CD4-positive, alpha-beta memory T cell (primary cell): ENCODE measurements around the gene FHIT. TPM values are rescaled to one million over a fixed set of nuclear protein-coding genes. Genes with fewer than 3 reads are reported as not detected.

Experiments used
- CTCF ChIA-PET: fragments of 350-600 bp; sonication (Branson Sonifier 250); formaldehyde crosslinking; loops from one replicate; lab custom pipeline; 2021; ENCODE audit warnings: inconsistent platforms; ENCODE audit not compliant: partially characterized antibody; lab: Charles Lee
- POLR2A ChIA-PET: fragments of 350-600 bp; sonication (Branson Sonifier 250); formaldehyde crosslinking; loops from one replicate; lab custom pipeline; 2021; ENCODE audit not compliant: partially characterized antibody; lab: Charles Lee
- DNase-seq, 5 donors: peaks; one replicate each; pipeline versions ENCODE4 v3.0.0 to v3.0.0-alpha.2; 2020 to 2022; ENCODE audit warnings: mixed read lengths in 1 of 5
- H3K27ac ChIP-seq: one replicate; pipeline ENCODE4 v1.7.0; 2013; ENCODE audit warnings: low read depth, low read length
- H3K27me3 ChIP-seq: 2 replicates; pipeline ENCODE4 v1.7.0; 2013; ENCODE audit warnings: mild to moderate bottlenecking, low read length, moderate library complexity; ENCODE audit not compliant: insufficient read depth
- H3K36me3 ChIP-seq: 2 replicates; pipeline ENCODE4 v1.7.0; 2013; ENCODE audit warnings: mild to moderate bottlenecking, low read length, moderate library complexity; ENCODE audit not compliant: insufficient read depth
- H3K4me1 ChIP-seq: 2 replicates; pipeline ENCODE4 v1.7.0; 2013; ENCODE audit warnings: mild to moderate bottlenecking, low read length, moderate library complexity; ENCODE audit not compliant: insufficient read depth
- H3K4me3 ChIP-seq, 2 donors: one replicate each; pipeline ENCODE4 v1.7.0; 2013; ENCODE audit warnings: low read length in 2 of 2, mild to moderate bottlenecking in 1 of 2
- H3K9me3 ChIP-seq, 2 donors: one replicate each; pipeline ENCODE4 v1.7.0; 2013; ENCODE audit warnings: low read length in 2 of 2, control low read depth in 1 of 2; ENCODE audit not compliant: control insufficient read depth in 1 of 2
- H3K27ac Mint-ChIP-seq, 7 donors: one replicate each; pipeline ENCODE4 v1.8.0; 2020 to 2021; ENCODE audit warnings: mixed read lengths in 7 of 7, mild to moderate bottlenecking in 6 of 7, inconsistent platforms in 3 of 7, moderate library complexity in 3 of 7
- H3K27me3 Mint-ChIP-seq, 2 donors: one replicate each; pipeline ENCODE4 v1.8.0; 2020 to 2021; ENCODE audit warnings: mixed read lengths in 2 of 2
- H3K36me3 Mint-ChIP-seq, 2 donors: one replicate each; pipeline ENCODE4 v1.8.0; 2020 to 2021; ENCODE audit warnings: mixed read lengths in 2 of 2, inconsistent platforms in 1 of 2, mild to moderate bottlenecking in 1 of 2
- H3K4me1 Mint-ChIP-seq, 4 donors: one replicate each; pipeline ENCODE4 v1.8.0; 2020 to 2021; ENCODE audit warnings: mixed read lengths in 4 of 4, mild to moderate bottlenecking in 1 of 4
- H3K4me3 Mint-ChIP-seq, 8 donors: one replicate each; pipeline ENCODE4 v1.8.0; 2020 to 2021; ENCODE audit warnings: mixed read lengths in 8 of 8, mild to moderate bottlenecking in 7 of 8, moderate library complexity in 6 of 8, inconsistent platforms in 3 of 8
- H3K9me3 Mint-ChIP-seq, 8 donors: one replicate each; pipeline ENCODE4 v1.8.0; 2020 to 2021; ENCODE audit warnings: mixed read lengths in 8 of 8, mild to moderate bottlenecking in 5 of 8, inconsistent platforms in 3 of 8, moderate library complexity in 1 of 8
- intact Hi-C: fragments of 100-400 bp; cut with micrococcal nuclease; formaldehyde crosslinking; loops from one replicate; pipeline ENCODE4 v1.15.1; 2023
- polyA plus RNA-seq, 2 donors: library from polyadenylated mRNA; unstranded; fragments of 300-500 nt; fragmentation: Illumina TruSeq; gene quantifications; one replicate each; pipeline ENCODE4 v1.2.3, GENCODE V29; 2021
- total RNA-seq, 2 experiments: library from RNA; stranded (reverse); gene quantifications; one replicate each; pipeline ENCODE4 v1.2.3, GENCODE V29; 2021

The FHIT gene
- total and polyA plus RNA-seq, 4 experiments from 2014 or later: 8.5 to 58.7 (median 33.2) TPM

DNA sequence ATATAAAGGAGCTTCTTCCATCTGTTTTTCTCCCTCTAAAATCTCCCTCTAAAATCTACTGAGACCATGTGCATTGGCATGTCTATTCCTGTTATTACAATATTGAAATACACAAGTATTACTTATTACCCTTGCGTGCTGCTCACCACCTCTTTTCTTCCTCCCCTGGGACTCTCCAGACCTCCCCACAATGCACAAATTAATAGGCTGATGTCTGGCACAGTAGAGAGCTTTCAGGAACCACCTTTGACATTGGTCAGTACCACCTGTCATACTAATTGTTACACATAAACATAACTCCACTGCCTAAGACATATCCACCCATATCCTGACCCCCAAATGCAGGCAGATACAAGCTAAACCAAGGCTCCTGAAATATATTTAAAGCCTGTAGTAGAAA lies 722.6 kb downstream of the FHIT start:
- no peak for DNase-seq
- Mint-ChIP-seq H3K4me3 (no peak overlapping the region), H3K4me1 (no peaks in the 10 kb centered on the region), H3K9me3 (peaks cover 0 to 7% (median 0%) of the 10 kb centered on the region in 8 donors), H3K27ac (no peak overlapping the region), H3K36me3 (no peaks in the 10 kb centered on the region), H3K27me3 (no peaks in the 10 kb centered on the region)
- ChIA-PET POLR2A (no interaction called here), CTCF (interaction anchor here (0.9 to 1.3 kb wide), 2 partner anchors 12 to 13 kb away, joined by 3 read pairs; no protein-coding TSS in a partner anchor)
- Histone ChIP-seq H3K36me3 (no peaks in the 10 kb centered on the region), H3K4me1 (no peaks in the 10 kb centered on the region), H3K27me3 (no peaks in the 10 kb centered on the region), H3K4me3 (no peak overlapping the region), H3K27ac (no peak overlapping the region), H3K9me3 (no peaks in the 10 kb centered on the region)
- intact Hi-C loops: no loop called here

DNA sequence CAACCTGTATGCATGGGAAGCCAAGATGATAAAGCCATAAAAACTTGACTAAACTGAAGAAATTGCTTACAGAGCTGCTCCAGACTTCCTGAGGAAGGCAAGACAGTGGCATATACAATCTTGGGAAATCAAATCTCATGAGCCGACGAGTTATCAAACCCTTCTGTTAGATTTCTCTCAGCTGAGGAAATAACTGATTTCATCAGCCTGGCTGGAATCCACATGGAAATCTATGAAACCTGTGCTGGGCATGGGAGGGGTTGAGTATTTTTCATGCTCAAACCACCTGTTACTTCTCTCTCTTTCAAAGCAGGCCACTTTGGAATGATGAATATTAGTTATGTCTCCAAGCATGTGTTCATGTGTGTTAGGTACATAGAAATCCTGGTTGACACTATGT lies 727.7 kb downstream of the FHIT start:
- H3K9me3 Mint-ChIP-seq: peaks cover 0 to 6% (median under 1%) of the 10 kb centered on the region in 8 donors
- intact Hi-C loops: no loop called here
- CTCF ChIA-PET: no interaction called here

DNA sequence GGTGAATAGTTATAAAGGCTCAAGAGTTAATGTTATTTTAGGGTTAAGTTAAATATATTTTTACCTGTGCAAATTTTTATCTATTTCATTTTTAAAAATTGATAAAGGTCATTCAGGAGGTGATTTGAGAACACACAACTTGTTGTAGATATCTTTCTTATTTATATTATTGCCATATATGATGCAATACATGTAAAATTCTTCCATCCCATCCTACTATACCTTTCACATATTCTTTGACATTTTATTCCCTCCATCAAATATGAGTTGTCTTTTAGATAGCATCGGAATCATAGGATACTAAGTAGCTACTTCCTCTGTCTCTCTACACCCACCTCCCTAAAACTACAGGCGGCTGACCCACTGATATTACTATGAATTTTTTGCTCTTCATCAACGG lies 734.1 kb downstream of the FHIT start:
- H3K4me1 Mint-ChIP-seq: no peaks in the 10 kb centered on the region

More for the DNA sequence above, 727.7 kb downstream of the FHIT start:
- no peaks in the 10 kb centered on the region for H3K36me3 ChIP-seq
- no peak overlapping the region for H3K4me3 Mint-ChIP-seq
- POLR2A ChIA-PET: no interaction called here
- no peak overlapping the region for H3K4me3 ChIP-seq
- H3K27ac ChIP-seq: no peak overlapping the region
- no peaks in the 10 kb centered on the region for H3K9me3 ChIP-seq
- no peak overlapping the region for H3K27ac Mint-ChIP-seq
- H3K27me3 Mint-ChIP-seq: no peaks in the 10 kb centered on the region
- no peak for DNase-seq
- H3K4me1 ChIP-seq: no peaks in the 10 kb centered on the region
- H3K36me3 Mint-ChIP-seq: no peaks in the 10 kb centered on the region
- H3K27me3 ChIP-seq: no peaks in the 10 kb centered on the region
- H3K4me1 Mint-ChIP-seq: no peaks in the 10 kb centered on the region

GRCh38 chr3:60514866-60515265 lies 736.4 kb downstream of the FHIT start:
- no peaks in the 10 kb centered on the region for H3K36me3 Mint-ChIP-seq
- Histone ChIP-seq H3K36me3 (no peaks in the 10 kb centered on the region), H3K27ac (no peak overlapping the region), H3K27me3 (no peaks in the 10 kb centered on the region), H3K4me1 (no peaks in the 10 kb centered on the region), H3K4me3 (no peak overlapping the region), H3K9me3 (no peaks in the 10 kb centered on the region)
- CTCF ChIA-PET: interaction anchor here (1.2 kb wide), 1 partner anchor 14 kb away, joined by 3 read pairs; no protein-coding TSS in a partner anchor
- H3K27me3 Mint-ChIP-seq: no peaks in the 10 kb centered on the region
- peaks cover 0 to 2% (median 0%) of the 10 kb centered on the region in 8 donors for H3K9me3 Mint-ChIP-seq
- H3K4me3 Mint-ChIP-seq: no peak overlapping the region
- no peak overlapping the region for H3K27ac Mint-ChIP-seq
- POLR2A ChIA-PET: no interaction called here
- DNase-seq: peak in 1 of 5 donors; percentile 38
- intact Hi-C loops: no loop called here
- H3K4me1 Mint-ChIP-seq: no peaks in the 10 kb centered on the region

More for the DNA sequence above, 734.1 kb downstream of the FHIT start:
- Mint-ChIP-seq H3K27ac (no peak overlapping the region), H3K9me3 (peaks cover 0 to 3% (median 0%) of the 10 kb centered on the region in 8 donors), H3K4me3 (no peak overlapping the region), H3K27me3 (no peaks in the 10 kb centered on the region), H3K36me3 (no peaks in the 10 kb centered on the region)
- ChIA-PET CTCF (no interaction called here), POLR2A (no interaction called here)
- Histone ChIP-seq H3K27ac (no peak overlapping the region), H3K9me3 (no peaks in the 10 kb centered on the region), H3K36me3 (no peaks in the 10 kb centered on the region), H3K27me3 (no peaks in the 10 kb centered on the region), H3K4me1 (no peaks in the 10 kb centered on the region), H3K4me3 (no peak overlapping the region)
- DNase-seq: no peak
- intact Hi-C loops: no loop called here

GRCh38 chr3:60514085-60514649 lies 737.1 kb downstream of the FHIT start:
- Mint-ChIP-seq H3K27me3 (no peaks in the 10 kb centered on the region), H3K9me3 (peaks cover 0 to 2% (median 0%) of the 10 kb centered on the region in 8 donors), H3K4me1 (no peaks in the 10 kb centered on the region), H3K36me3 (no peaks in the 10 kb centered on the region), H3K4me3 (no peak overlapping the region), H3K27ac (no peak overlapping the region)
- Histone ChIP-seq H3K4me1 (no peaks in the 10 kb centered on the region), H3K4me3 (no peak overlapping the region), H3K9me3 (no peaks in the 10 kb centered on the region), H3K36me3 (no peaks in the 10 kb centered on the region), H3K27me3 (no peaks in the 10 kb centered on the region), H3K27ac (no peak overlapping the region)
- ChIA-PET POLR2A (no interaction called here), CTCF (no interaction called here)
- no peak for DNase-seq
- intact Hi-C loops: no loop called here

- no peaks in the 10 kb centered on the region for H3K27me3 Mint-ChIP-seq
- H3K4me3 Mint-ChIP-seq: no peak overlapping the region
- intact Hi-C loops: no loop called here
- ChIA-PET CTCF (no interaction called here), POLR2A (no interaction called here)
- Histone ChIP-seq H3K36me3 (no peaks in the 10 kb centered on the region), H3K9me3 (no peaks in the 10 kb centered on the region), H3K27ac (no peak overlapping the region), H3K4me3 (no peak overlapping the region), H3K4me1 (no peaks in the 10 kb centered on the region), H3K27me3 (no peaks in the 10 kb centered on the region)
- H3K27ac Mint-ChIP-seq: no peak overlapping the region
- no peak for DNase-seq
- H3K36me3 Mint-ChIP-seq: no peaks in the 10 kb centered on the region
- H3K4me1 Mint-ChIP-seq: no peaks in the 10 kb centered on the region
- H3K9me3 Mint-ChIP-seq: peaks cover 0 to 5% (median under 1%) of the 10 kb centered on the region in 8 donors
Observed at GRCh38 chr3:60513241-60513640, 738.0 kb downstream of the FHIT start.

- H3K4me3 ChIP-seq: no peak overlapping the region
- H3K27me3 Mint-ChIP-seq: no peaks in the 10 kb centered on the region
- CTCF ChIA-PET: no interaction called here
Observed at GRCh38 chr3:60512506-60512905, 738.7 kb downstream of the FHIT start.

More at GRCh38 chr3:60512506-60512905, 738.7 kb downstream of the FHIT start:
- Mint-ChIP-seq H3K27ac (no peak overlapping the region), H3K4me1 (no peaks in the 10 kb centered on the region), H3K36me3 (no peaks in the 10 kb centered on the region), H3K4me3 (no peak overlapping the region), H3K9me3 (peaks cover 0 to 9% (median 1%) of the 10 kb centered on the region in 8 donors)
- intact Hi-C loops: no loop called here
- no peak overlapping the region for H3K27ac ChIP-seq
- H3K9me3 ChIP-seq: no peaks in the 10 kb centered on the region
- DNase-seq: no peak
- no peaks in the 10 kb centered on the region for H3K4me1 ChIP-seq
- H3K27me3 ChIP-seq: no peaks in the 10 kb centered on the region
- POLR2A ChIA-PET: no interaction called here
- H3K36me3 ChIP-seq: no peaks in the 10 kb centered on the region
